K562 (cell line): ENCODE measurements around the gene CEP128.

Experiments used
- ADNP ChIP-seq: fragments of 200-800 bp; sonication (Bioruptor generic); IDR thresholded peaks from 2 replicates; pipeline ENCODE4 v1.6.1; 2016; ENCODE audit warnings: missing genetic modification characterization, missing compliant biosample characterization
- CTCF ChIP-seq, 3 experiments: IDR thresholded peaks in 2 of 3; conservative IDR thresholded peaks in 1 of 3; 2 replicates each; pipeline ENCODE4 v1.5.1; 2011 to 2012; ENCODE audit warnings: low read length in 3 of 3, mild to moderate bottlenecking in 3 of 3, control low read depth in 2 of 3, improper control_type of control experiment in 1 of 3, inconsistent platforms in 1 of 3, low read depth in 1 of 3, mixed read lengths in 1 of 3, moderate library complexity in 1 of 3; ENCODE audit not compliant: insufficient read depth in 2 of 3
- GMEB1 ChIP-seq: fragments of 250-450 bp; sonication (Bioruptor Pico); IDR thresholded peaks from 2 replicates; pipeline ENCODE4 v1.4.0; 2020; ENCODE audit warnings: mild to moderate bottlenecking
- GTF3C2 ChIP-seq: IDR thresholded peaks from 3 replicates; pipeline ENCODE4 v1.6.1; 2011; ENCODE audit warnings: borderline replicate concordance, mild to moderate bottlenecking, moderate library complexity; ENCODE audit not compliant: insufficient read length; ENCODE audit errors: extremely low read depth
- IRF2 ChIP-seq: sonication (generic); formaldehyde crosslinking; IDR thresholded peaks from 2 replicates; pipeline ENCODE4 v1.8.1; 2022; ENCODE audit warnings: mild to moderate bottlenecking, missing genetic modification reagents
- TAF1 ChIP-seq: IDR thresholded peaks from 2 replicates; pipeline ENCODE4 v1.6.1; 2011; ENCODE audit warnings: mild to moderate bottlenecking, low read length, moderate library complexity; ENCODE audit not compliant: insufficient read depth, control insufficient read depth, severe bottlenecking; ENCODE audit errors: extremely low read depth

GRCh38 chr14:80624581-80624980, 317.0 kb downstream of the CEP128 start:
- no peak for TF ChIP-seq GMEB1 (CRISPR knock-in tag)
- no peak for TF ChIP-seq IRF2 (CRISPR knock-in tag)
- TF ChIP-seq CTCF (IDR thresholded peaks at IDR 0.05 in 2 of 3, conservative IDR thresholded peaks at IDR 0.05 in 1 of 3; ENCODE audit: insufficient read depth in 2 of 3, low read depth in 1 of 3, low read length in 3 of 3): no peak
- no peak for TF ChIP-seq TAF1
- no peak for TF ChIP-seq GTF3C2
- no peak for TF ChIP-seq ADNP
